PFSK-1 (cell line): Measurements from ENCODE around the gene OR6Q1.

Experiments
- FOXP2 ChIP-seq: optimal IDR thresholded peaks from 2 replicates; pipeline ENCODE3; 2011; ENCODE audit warnings: borderline replicate concordance, control low read depth, inconsistent platforms; ENCODE audit not compliant: insufficient read depth; ENCODE audit errors: extremely low read length, extremely low read depth
- POLR2AphosphoS5 ChIP-seq: IDR thresholded peaks from 2 replicates; pipeline ENCODE4 v1.6.1; 2012; ENCODE audit warnings: low read depth, mild to moderate bottlenecking, control low read depth, low read length, moderate library complexity
- REST ChIP-seq, 2 experiments: IDR thresholded peaks; 2 replicates each; pipeline versions ENCODE4 v1.6.1 to v1.8.0; 2011 to 2012; ENCODE audit warnings: low read depth in 2 of 2, low read length in 2 of 2, control low read depth in 1 of 2, inconsistent platforms in 1 of 2, mild to moderate bottlenecking in 1 of 2, moderate library complexity in 1 of 2; ENCODE audit not compliant: insufficient read depth in 1 of 2
- SIN3A ChIP-seq: IDR thresholded peaks from 2 replicates; pipeline ENCODE4 v1.6.1; 2012; ENCODE audit warnings: mild to moderate bottlenecking, low read length, moderate library complexity, borderline replicate concordance; ENCODE audit not compliant: insufficient read depth
- TAF1 ChIP-seq: IDR thresholded peaks from 2 replicates; pipeline ENCODE4 v1.6.1; 2012; ENCODE audit warnings: low read length, control low read depth, borderline replicate concordance; ENCODE audit not compliant: insufficient read depth

The OR6Q1 gene

GRCh38 chr11:58043379-58043778, 12.6 kb downstream of the OR6Q1 start:
- no peak for TF ChIP-seq TAF1
- no peak for TF ChIP-seq POLR2AphosphoS5
- no peak for TF ChIP-seq REST (IDR thresholded peaks at IDR 0.05; ENCODE audit: insufficient read depth in 1 of 2, low read depth in 2 of 2, low read length in 2 of 2)
- no peak for TF ChIP-seq SIN3A
- TF ChIP-seq FOXP2 = no peak

- TF ChIP-seq REST (IDR thresholded peaks at IDR 0.05; ENCODE audit: insufficient read depth in 1 of 2, low read depth in 2 of 2, low read length in 2 of 2) (no peak), TAF1 (no peak), SIN3A (no peak), FOXP2 (no peak), POLR2AphosphoS5 (no peak)
Measured at GRCh38 chr11:58046231-58046630, 15.5 kb downstream of the OR6Q1 start.

- TF ChIP-seq SIN3A (no peak), FOXP2 (no peak), POLR2AphosphoS5 (no peak), REST (IDR thresholded peaks at IDR 0.05; ENCODE audit: insufficient read depth in 1 of 2, low read depth in 2 of 2, low read length in 2 of 2) (no peak), TAF1 (no peak)
Measured at GRCh38 chr11:58047818-58048217, 17.1 kb downstream of the OR6Q1 start.

- no peak for TF ChIP-seq SIN3A
- no peak for TF ChIP-seq REST (IDR thresholded peaks at IDR 0.05; ENCODE audit: insufficient read depth in 1 of 2, low read depth in 2 of 2, low read length in 2 of 2)
- no peak for TF ChIP-seq POLR2AphosphoS5
- TF ChIP-seq TAF1 = no peak
- TF ChIP-seq FOXP2 = no peak
Measured at GRCh38 chr11:58055806-58056401, 25.2 kb downstream of the OR6Q1 start.

- TF ChIP-seq SIN3A = no peak
- no peak for TF ChIP-seq REST (IDR thresholded peaks at IDR 0.05; ENCODE audit: insufficient read depth in 1 of 2, low read depth in 2 of 2, low read length in 2 of 2)
- TF ChIP-seq POLR2AphosphoS5 = no peak
- no peak for TF ChIP-seq FOXP2
- no peak for TF ChIP-seq TAF1
Measured at GRCh38 chr11:58057481-58057880, 26.7 kb downstream of the OR6Q1 start.
